ENCODE measurements around the gene CDK6.

CDK6 gene

DNA sequence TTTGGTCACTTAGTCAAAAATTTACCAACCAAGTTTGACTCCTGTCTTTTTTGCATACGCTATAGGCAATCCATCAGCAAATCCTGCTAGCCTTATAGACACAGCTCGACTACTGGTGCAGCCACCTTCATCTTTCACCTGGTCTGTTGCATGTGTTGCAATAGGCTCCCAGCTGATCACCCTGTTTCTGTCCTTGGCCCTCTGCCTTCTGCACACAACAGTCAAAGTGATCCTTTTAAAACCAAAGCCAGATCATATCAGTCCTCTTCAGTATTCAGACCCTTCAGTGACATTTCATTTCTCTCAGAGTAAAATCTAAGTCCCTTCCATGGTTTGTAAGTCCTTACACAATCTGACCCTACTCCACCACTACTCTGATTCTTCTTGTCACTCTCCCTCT is 10.9 kb upstream of the CDK6 start:
- no peak for DNase-seq

DNA sequence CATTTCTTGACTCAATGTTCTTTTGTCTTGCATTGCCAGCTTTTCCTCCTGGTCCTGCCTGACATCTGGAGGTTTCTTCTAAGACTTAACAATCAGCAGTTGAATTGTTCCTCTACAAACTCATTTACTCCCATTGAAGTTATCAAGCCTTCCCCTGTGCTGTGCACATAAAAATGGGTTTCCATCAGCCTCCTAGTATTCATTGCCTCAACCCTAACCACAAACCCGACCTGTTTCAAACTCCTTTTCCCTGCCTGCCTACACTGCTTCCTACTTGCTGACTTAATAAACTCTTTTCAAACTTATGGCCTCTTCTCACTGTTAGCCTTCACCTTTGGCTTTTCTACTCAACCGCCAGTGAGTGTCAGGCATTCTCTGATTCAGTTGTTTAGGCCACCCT is 9.4 kb upstream of the CDK6 start:
- DNase-seq: no peak

DNA sequence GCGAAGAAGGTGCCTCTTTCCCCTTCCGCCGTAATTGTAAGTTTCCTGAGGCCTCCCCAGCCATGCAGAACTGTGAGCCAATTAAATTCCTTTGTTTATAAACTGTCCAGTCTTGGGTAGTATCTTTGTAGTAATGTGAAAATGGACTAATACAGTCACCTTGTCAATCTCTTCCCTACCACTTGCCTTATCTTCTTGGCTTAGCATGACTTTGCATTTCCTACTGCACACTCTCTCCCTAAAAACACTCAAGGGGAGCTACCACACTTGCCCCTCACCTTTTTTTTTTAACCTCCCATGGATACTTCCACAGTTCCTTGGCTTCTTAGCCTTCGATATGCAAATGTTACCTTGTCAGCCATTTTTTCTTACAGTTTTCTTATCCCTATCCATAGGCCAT is 7.4 kb upstream of the CDK6 start:
- no peak for DNase-seq

DNA sequence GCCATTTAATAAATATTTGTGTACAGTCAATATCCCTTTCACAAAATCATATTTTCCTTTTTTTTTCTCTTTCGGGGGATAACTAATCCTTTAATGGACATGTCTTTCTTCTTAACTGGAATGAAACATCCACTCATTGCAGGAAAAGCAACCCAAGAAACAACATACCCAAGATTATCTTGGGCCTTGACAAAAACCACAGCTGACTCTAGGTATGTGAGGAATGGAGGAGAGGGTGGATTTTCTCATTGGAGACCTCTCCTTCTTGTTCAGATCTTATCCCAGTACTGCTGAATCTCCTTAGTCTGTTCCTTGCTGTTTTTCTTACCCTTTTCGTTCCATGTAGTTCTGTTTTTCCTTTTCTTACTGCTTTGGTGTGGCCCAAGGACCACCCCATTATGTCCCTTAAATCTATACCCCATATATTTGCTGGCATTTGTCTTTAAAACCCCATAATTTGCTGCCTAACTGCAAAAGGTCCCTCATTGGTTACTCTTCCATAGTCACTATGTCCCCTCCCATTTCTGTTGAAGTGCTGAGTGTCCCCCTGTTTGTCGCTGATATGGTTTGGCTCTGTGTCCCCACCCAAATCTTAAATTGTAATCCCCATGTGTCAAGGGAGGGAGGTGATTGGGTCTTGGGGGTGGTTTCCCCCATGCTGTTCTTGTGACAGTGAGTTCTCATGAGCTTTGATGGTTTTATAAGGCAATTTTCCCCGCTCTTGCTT is 6.8 kb upstream of the CDK6 start:
- DNase-seq: no peak

DNA sequence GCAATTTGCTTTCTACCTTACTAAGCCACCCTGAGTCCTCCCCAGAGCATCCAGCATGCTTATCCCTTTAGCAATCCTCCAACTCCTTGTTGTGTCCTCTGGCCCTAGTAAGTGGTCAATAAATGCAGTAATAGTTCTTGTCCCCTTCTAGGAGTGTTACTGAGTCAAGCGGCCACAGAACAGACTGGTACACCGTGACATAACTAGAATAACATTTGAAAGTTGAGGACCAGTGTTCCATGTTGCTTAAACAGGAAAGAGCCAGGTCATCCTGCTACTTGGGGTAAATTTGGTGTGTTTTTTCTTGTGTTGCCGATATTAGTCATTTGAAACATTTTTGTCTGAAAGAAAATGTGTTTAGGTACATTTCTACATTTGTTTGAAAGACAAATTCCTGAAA is 4.8 kb upstream of the CDK6 start:
- no peak for DNase-seq

DNA sequence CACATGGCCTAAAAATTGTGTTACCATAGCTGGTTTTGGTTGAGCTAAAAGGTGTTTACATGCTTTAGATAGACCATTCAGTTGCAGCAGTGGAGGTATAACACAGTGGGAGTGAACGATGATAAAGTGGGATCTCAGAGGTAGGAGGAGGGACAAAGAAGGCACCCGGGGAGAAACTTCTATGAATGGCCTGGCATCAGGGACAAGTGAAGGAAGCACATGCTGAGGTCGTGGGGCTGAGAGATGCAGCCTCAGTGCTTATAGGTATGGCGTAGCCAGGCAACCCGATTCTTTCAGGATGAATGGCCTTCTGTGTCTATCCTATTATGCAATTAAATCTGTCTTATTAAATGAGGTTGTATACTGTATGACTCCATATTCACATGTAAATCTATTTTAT is 3.9 kb upstream of the CDK6 start:
- no peak for DNase-seq

DNA sequence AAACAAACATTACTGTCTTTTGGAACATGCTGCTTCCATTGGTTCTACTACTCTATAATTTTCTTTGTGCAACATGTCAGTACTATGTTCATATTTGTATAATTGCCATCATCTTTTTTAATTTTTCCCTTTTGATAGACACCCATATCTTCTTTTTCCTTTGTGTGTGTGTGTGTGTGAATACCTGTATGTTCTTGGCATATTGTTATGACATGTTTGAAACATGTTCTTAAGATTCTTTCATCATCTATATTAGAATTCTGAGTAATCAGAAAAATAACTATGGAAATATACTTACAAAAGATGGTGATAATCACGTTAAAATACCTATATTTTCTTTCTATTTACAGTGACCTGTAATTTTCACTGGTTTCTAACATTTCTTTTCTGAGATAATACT is 3.5 kb upstream of the CDK6 start:
- DNase-seq: no peak

DNA sequence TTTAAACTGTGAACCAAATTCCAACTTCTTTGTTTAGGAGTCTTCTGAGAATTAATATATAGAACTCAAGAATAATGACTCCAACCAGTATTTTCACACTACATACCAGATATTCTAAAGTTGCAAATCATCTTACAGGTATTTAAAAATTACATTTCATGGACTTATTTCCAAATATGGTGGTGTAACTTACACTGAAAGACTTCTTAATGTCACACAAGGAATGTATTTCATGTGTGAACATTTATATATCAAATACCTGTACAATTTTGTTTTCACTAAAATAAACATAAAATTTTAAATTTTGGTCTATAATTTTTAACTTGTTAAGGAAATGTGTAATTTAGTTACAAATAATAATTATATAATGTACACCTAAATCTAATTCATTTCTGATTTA is 2.6 kb upstream of the CDK6 start:
- DNase-seq: no peak

DNA sequence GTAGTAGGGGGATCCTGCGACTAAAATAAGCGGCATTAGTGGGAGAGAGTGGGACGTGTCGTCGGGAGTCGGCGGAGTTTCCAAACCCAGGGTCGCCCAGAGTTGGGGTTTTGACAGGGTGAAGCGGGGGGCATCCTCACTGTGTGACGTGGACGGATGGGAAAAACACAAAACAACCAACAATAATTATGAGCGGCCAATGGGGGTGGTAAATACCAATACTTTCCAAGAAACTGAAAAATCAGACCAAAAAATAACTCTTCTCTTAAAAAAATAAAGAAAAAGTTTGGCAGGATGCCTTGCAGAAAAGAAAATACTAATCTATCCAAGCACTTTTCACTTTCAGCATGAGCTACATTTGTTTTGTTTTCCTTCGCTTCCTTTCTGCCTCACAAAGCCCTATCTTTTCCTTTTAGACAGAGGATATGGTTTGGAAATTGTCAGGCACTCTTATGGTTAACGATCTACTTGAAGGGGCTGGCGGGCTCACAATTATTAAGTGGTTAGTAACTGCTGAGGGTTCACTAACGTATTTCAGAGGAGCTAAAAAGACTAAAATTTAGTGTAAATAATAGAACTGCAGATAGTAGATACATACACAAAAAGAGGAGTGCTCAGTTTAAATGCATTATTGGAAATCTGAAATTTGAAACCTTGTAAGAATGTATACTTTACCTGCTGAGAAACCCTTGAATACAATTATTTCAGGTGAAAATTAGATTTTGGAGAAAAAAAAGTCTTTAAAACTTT is 802 bp upstream of the CDK6 start:
- no peak for DNase-seq

DNA sequence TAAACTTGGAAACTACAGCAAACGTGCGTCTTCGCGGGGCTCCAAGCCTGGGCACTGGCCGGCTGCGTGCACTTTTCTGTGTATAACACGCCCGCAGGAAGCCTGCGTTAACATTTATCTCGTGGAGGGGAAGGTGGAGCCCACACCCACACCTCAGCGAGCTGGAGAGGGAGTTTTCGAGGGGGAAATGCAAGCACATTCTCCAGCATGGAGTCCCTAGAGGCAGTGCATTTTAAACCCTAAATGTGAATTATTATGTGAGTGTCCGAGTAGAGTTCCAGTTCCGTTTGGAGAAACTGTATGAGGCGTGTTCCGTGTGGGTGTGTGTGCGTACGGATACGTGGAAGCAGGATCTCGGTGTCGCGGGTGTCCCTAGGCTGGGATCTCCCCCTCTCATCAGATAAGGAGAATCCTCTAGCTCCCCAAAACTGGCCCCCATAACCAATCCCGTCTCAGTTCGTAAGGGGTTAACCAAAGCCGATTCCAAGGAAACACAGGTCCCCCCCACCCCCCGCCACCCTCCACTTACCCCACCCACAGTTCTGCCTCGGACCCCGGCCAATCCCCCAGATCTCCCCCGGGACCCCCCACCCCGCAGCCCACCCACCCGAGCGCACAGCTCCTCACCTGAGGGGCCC is 403 bp downstream of the CDK6 start:
- peak in 10 of 58 donors; percentile 10 to 48 (median 31) for DNase-seq

DNA sequence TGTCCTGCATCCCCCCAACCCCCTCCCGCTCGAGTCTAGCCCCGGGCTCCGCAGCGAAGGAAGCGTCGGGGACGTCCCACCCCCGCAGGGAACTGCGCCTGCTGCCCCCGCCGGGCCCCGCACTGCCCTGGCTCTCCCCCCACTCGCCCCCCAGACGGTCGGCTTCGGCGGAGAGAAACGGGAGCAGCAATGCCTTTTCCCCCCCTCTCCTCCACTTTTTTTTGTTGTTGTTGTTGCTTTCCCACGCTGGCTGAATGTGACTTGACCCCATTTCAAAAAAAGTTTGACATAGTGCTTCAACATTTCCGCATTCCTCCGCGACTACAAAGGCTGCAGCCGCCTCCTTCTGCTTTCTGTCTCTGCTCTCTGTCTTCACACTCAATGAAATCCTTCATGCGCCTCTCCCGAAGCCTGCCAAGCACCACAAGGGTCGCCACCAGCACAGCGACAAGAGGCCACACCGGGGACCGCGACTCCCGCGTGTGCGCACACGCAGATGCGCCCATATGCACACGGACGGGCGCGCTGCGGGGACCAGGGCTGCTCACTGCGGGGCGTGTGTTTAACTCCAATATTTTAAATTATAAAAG is 1.0 kb downstream of the CDK6 start:
- DNase-seq: peak in 19 of 58 donors; percentile 4 to 52 (median 21)

DNA sequence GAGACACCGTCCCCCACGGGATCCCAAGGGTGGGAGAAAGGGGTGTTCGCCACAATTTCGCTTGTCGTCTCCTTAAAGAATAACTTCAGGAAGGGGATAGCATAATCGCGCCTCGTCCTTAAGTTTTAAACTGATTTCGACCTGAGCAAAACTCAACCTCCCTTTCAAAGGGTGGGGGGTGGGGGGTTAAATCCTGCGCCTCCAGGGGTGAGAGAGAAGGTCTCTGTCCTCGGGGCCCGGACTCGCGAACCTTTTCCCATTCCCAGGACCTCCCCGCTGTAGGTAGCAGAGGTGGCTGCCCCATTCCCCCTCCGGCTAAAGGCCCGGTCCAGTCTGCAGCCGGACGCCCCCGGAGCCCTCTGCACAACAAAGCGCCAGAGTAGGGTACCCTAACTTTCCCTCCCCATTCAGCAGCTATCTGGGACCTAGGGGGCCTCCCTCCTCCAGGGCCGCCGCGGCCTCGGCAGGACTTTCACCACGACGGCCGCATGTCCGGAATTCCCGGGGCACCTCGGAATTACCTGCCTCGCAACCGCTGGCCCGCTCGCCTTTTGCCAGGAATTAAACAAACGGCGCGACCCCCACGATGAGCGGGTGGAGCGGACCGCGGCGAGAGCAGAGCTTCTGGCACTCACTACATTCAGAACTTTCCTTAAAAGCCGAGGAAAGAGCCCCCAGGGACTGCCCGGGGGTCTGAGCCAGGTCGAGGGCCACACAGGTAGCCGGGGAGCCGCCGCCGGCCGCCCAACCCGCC is 1.7 kb downstream of the CDK6 start:
- DNase-seq: peak in 12 of 58 donors; percentile 3 to 38 (median 17)

DNA sequence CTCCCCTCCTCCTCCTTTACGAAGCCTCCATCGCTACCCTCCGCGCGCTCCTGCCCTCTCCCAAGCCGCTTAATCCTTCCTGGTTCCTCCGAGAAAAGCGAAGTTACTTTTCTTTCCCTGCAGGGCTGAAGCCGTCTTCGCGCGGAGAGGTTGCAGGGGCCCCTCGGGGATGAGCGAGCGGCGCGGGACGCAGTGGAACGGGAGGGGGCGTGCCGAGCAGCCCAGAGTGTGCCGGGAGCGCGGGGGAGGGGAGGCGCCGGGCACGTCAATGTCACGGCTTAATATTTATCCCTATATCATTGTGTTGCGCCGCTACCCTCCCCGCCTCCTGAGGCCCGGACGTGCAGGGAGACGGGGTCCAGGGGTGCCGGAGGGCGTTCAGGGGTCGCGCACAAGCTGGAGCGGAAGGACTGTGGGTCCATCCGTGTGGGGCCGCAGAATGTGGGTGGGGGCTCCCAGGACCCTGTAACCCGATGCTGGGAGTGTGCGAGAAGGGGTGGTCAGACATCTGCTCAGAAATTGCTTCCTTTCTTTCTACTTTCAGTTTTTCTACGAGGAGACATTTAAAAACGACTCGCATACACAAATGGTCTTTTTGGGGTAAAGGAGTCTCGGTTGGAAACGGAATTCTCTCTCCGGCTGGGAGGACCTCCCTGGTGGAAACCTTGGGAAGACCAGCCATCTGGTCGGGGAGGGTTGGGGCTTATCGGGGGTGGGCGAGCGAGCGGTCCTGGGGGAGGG is 2.4 kb downstream of the CDK6 start:
- peak in 50 of 58 donors; percentile 10 to 78 (median 60) for DNase-seq

DNA sequence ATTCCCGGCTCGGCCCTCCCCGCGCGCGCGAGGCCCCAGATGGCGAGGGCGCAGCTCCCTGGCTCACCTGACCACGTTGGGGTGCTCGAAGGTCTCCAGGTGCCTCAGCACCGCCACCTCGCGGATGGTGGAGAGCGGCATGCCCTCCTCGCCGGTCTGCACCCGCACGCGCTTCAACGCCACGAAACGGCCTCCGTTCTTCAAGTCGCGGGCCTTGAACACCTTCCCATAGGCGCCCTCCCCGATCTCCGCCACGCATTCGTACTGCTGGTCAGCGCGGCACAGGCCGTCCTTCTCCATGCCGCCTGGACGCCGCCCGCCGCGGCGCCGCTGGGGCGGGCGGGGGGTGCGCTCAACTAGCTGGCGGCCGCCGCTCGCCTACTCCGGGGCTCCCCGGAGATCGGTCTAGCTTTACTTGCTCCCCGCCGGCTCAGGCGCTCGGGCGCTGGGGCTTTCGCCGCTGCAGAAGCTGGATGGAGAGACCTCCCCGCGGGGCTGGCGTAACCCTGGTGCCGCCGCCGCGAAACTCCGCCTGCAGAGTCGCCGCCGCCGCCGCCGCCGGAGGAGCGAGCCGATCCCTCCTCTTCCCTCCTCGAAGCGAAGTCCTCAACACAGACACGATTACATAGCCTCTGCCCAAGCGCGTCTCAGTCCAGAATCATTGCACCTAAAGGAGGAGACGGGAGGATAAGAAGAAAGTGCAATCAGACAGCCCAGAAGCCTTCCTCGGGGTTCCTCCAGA is 3.2 kb downstream of the CDK6 start:
- peak in 55 of 58 donors; percentile 8 to 82 (median 71) for DNase-seq

DNA sequence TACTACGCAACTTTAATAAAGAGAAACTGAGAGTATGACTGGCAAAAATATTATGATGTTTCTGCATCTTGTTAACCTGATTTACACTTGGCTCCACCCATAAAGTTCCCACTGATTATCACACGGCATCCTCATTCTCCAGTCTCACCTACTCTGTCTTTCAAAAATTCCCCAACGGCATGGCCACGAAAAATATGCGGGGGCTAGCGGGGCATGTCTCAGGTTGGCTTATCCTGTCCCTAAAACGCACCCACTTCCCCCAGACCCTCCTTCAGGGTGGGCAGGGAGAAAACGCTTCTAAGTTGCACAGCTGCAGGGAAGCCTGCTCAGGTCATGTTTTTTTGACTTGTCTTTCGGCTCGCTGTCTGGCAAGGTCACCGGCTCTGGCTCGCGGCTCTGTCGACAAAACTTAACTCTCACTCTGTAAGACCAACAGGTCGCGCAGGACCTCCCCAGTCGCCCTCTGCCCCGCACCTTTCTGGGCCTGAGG is 3.8 kb downstream of the CDK6 start:
- peak in 3 of 58 donors; percentile 32 to 58 (median 35) for DNase-seq

DNA sequence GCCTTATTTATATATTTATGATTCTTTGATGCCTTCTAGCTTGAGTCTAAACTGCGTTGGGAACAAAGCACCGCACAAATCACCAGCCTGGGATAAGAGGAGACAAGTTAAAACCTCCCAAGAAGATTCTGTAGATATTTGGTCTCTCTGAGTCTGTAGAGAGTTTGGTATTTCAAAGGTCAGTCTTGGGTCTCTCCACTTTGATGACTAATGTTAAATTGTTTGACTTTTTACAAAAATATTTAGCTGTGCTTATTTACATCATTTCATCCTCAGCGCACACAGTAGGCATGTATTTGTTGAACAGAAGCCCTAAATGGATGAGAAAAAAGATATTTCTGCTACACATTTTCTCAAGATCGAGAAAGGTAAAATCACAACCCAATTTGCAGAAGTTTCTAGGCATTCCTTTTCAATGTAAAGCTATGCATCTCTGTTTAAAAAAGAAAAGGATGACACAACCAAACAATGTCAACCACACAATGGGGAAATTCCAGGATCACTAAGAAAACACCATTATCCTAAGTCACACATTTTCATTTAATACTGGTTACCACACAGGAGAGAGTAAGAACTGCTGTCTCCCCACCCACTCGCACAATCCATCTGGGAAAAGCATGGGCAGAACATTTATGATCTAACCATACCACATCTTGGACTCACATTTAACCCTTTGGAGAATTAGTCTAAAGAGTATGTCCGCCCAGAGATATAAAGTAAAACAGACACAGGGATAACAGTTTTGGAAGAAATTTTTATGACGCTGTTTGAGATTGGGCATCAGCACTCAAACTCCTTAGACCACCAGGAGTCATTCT is 4.4 kb downstream of the CDK6 start:
- DNase-seq: no peak

DNA sequence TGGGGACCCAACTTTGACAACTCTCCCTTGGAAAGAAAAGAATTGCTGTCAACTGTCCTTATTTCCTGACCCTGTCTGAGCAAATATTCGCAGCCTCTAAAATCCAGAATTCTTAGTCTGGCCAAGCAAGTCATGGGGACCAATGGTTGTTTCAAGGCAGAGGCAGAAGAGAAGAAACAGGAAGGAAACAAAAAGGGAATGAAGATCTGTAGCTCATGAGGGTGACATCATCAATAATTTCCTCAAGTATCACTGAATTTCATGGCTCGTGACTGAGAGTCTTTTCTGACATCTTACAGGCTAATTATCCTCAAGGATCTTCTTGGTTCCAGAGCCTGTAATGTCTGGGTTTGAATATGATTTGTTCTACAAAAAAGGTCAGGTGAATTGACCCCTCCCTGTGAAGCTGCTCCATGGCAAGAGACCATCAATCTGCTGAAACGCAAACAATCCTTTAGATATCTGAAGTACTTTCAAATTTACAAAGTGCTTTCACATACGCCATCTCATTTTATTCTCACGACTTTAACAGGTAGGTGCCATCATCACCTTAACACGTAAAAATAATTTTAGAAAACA is 5.8 kb downstream of the CDK6 start:
- DNase-seq: no peak

DNA sequence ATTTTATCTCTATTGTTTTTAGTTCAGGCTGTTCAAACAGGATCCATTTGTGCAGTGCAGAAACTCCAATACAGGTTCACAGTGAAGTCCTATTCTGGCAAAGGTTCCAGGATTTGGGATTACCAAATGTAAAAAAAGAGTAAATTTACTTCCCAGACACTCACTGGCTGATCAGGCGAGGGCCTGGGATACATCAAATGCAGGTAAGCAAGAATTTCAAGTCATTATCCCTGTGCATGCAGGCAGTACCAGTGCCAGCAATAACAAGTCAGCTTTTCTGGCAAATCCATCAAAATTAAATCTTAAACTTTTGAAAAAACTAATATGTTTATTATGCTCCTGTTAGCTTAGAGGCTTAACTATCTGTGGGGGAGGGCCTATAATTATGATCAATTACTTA is 6.3 kb downstream of the CDK6 start:
- no peak for DNase-seq
